ENCODE measurements around the gene SHPK.

Gene SHPK

GRCh38 chr17:3594051-3594800 is 41.8 kb downstream of the SHPK start:
- DNase-seq (ENCODE audit: low spot score), result no peak
- ChIA-PET POLR2A (ENCODE audit: low non-redundant PET) (no interaction called here), CTCF (interaction anchor here (0.6 kb wide), 2 partner anchors 40 kb away, joined by 3 to 4 read pairs; no protein-coding TSS in a partner anchor)

GRCh38 chr17:3593384-3593783 is 42.7 kb downstream of the SHPK start:
- CTCF ChIA-PET, result interaction anchor here (0.6 kb wide), 1 partner anchor 39 kb away, joined by 4 read pairs; no protein-coding TSS in a partner anchor
- POLR2A ChIA-PET (ENCODE audit: low non-redundant PET), result no interaction called here
- TF ChIP-seq CTCF (conservative IDR thresholded peaks at IDR 0.05; ENCODE audit: low read depth), result no peak
- H3K27ac ChIP-seq, result no peak overlapping the region
- DNase-seq (ENCODE audit: low spot score), result no peak

More at GRCh38 chr17:3594051-3594800, 41.8 kb downstream of the SHPK start:
- no peak overlapping the region for H3K27ac ChIP-seq
- TF ChIP-seq CTCF (conservative IDR thresholded peaks at IDR 0.05; ENCODE audit: low read depth), result no peak

- no peak for TF ChIP-seq CTCF (conservative IDR thresholded peaks at IDR 0.05; ENCODE audit: low read depth)
- DNase-seq (ENCODE audit: low spot score), result no peak
- H3K27ac ChIP-seq, result no peak overlapping the region
- CTCF ChIA-PET, result interaction anchor here (0.6 kb wide), 1 partner anchor 90 kb away, joined by 5 read pairs; no protein-coding TSS in a partner anchor
- POLR2A ChIA-PET (ENCODE audit: low non-redundant PET), result no interaction called here
Measured at GRCh38 chr17:3592216-3592860, 43.7 kb downstream of the SHPK start.

- no peak for DNase-seq (ENCODE audit: low spot score)
- no peak overlapping the region for H3K27ac ChIP-seq
- ChIA-PET CTCF (no interaction called here), POLR2A (ENCODE audit: low non-redundant PET) (no interaction called here)
- no peak for TF ChIP-seq CTCF (conservative IDR thresholded peaks at IDR 0.05; ENCODE audit: low read depth)
Measured at GRCh38 chr17:3590768-3591167, 45.3 kb downstream of the SHPK start.

GRCh38 chr17:3590231-3590630 is 45.8 kb downstream of the SHPK start:
- H3K27ac ChIP-seq, result no peak overlapping the region
- TF ChIP-seq CTCF (conservative IDR thresholded peaks at IDR 0.05; ENCODE audit: low read depth), result no peak
- POLR2A ChIA-PET (ENCODE audit: low non-redundant PET), result no interaction called here
- CTCF ChIA-PET, result no interaction called here
- DNase-seq (ENCODE audit: low spot score), result no peak

GRCh38 chr17:3589784-3590183 is 46.3 kb downstream of the SHPK start:
- H3K27ac ChIP-seq, result no peak overlapping the region
- ChIA-PET CTCF (no interaction called here), POLR2A (ENCODE audit: low non-redundant PET) (no interaction called here)
- no peak for DNase-seq (ENCODE audit: low spot score)
- TF ChIP-seq CTCF (conservative IDR thresholded peaks at IDR 0.05; ENCODE audit: low read depth), result no peak
